Endodermal cell (in vitro differentiated cells): ENCODE measurements around the gene ACTG2. TPM values are rescaled to one million over a fixed set of nuclear protein-coding genes. Genes with fewer than 3 reads are reported as not detected.

Experiments
- DNase-seq: peaks from one replicate; pipeline ENCODE4 v3.0.0-alpha.2; 2017
- H3K27ac ChIP-seq: 2 replicates; pipeline ENCODE4 v1.5.1; 2013; ENCODE audit warnings: mild to moderate bottlenecking, low read depth, low read length, moderate library complexity
- H3K27me3 ChIP-seq: 2 replicates; pipeline ENCODE4 v1.6.1; 2013; ENCODE audit warnings: mild to moderate bottlenecking, low read length, moderate library complexity; ENCODE audit not compliant: insufficient read depth, control insufficient read depth, poor library complexity, severe bottlenecking
- H3K36me3 ChIP-seq: 2 replicates; pipeline ENCODE4 v1.7.0; 2013; ENCODE audit warnings: mild to moderate bottlenecking, low read length, moderate library complexity; ENCODE audit not compliant: control insufficient read depth, insufficient read depth
- H3K4me1 ChIP-seq: one replicate; pipeline ENCODE4 v1.7.0; 2013; ENCODE audit warnings: low read length; ENCODE audit not compliant: control insufficient read depth, insufficient read depth
- H3K4me3 ChIP-seq: 2 replicates; pipeline ENCODE4 v1.5.1; 2013; ENCODE audit warnings: mild to moderate bottlenecking, low read length, moderate library complexity
- H3K9ac ChIP-seq: 2 replicates; pipeline ENCODE4 v1.6.1; 2013; ENCODE audit warnings: mild to moderate bottlenecking, low read length, moderate library complexity; ENCODE audit not compliant: poor library complexity, severe bottlenecking; ENCODE audit errors: extremely low read depth
- H3K9me3 ChIP-seq: 2 replicates; pipeline ENCODE4 v1.6.1; 2013; ENCODE audit warnings: mild to moderate bottlenecking, low read length, moderate library complexity; ENCODE audit not compliant: control insufficient read depth
- H3K27ac Mint-ChIP-seq: 2 replicates; pipeline ENCODE4 v1.8.0; 2020; ENCODE audit warnings: mixed read lengths
- H3K27me3 Mint-ChIP-seq: 2 replicates; pipeline ENCODE4 v1.8.0; 2021; ENCODE audit warnings: mild to moderate bottlenecking, mixed read lengths; ENCODE audit not compliant: insufficient read depth
- H3K36me3 Mint-ChIP-seq: 2 replicates; pipeline ENCODE4 v1.8.0; 2020; ENCODE audit warnings: low read depth, mixed read lengths
- H3K4me1 Mint-ChIP-seq: 2 replicates; pipeline ENCODE4 v1.8.0; 2020; ENCODE audit warnings: mixed read lengths
- H3K4me3 Mint-ChIP-seq: 2 replicates; pipeline ENCODE4 v1.8.0; 2020; ENCODE audit warnings: mild to moderate bottlenecking, moderate library complexity, mixed read lengths
- H3K9me3 Mint-ChIP-seq: 2 replicates; pipeline ENCODE4 v1.8.0; 2020; ENCODE audit warnings: mild to moderate bottlenecking, mixed read lengths
- WGBS, 2 experiments: methylation state at CpG; one replicate each; pipeline versions ENCODE4 v1.1.5 to v1.1.7; 2013; ENCODE audit warnings: missing lambda C conversion rate in 2 of 2, mixed read lengths in 1 of 2; ENCODE audit not compliant: insufficient coverage in 1 of 2, insufficient read length in 1 of 2; 5-methylcytosine and 5-hydroxymethylcytosine counted together
- total RNA-seq, 2 donors: library from RNA; stranded (reverse); fragmentation: NEBNext Ultra II Directional in 1 of 2; extraction: Animal tissue kit (Norgen Biotek cat#: 25700) in 1 of 2; gene quantifications; 2 replicates in 1 of 2; 3 replicates in 1 of 2; pipeline ENCODE4 v1.2.1, GENCODE V29; 2021
- TF ChIP-seq, protein P1 (sequence below): fragments of 200-600 bp; sonication (generic); conservative IDR thresholded peaks from 2 replicates; pipeline ENCODE4 v1.5.0; 2021; ENCODE audit warnings: antibody characterized with exemption, mild to moderate bottlenecking

ACTG2 gene
- total RNA-seq, 2 donors from 2014 or later = 1.5 to 1.6 TPM

DNA sequence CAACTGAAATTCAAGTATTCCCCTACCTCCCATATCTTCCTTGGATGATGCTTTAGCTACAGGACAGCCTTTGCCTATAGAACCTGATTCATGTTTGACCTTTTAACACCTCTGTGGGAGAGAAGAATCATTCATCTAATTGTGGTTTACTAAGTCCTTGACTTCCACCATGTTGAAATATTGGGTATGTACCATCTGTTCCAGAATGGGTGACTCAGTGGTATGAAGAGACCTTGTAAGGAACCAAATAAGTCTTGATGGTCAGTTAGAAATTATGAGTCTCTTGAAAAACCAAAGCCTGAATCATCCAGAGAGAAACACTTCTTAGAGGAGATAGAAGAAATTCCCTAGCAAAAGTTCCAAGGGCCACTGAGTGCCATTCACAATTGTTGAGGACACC lies 36.6 kb upstream of the ACTG2 start:
- H3K27me3 Mint-ChIP-seq = no peaks in the 10 kb centered on the region
- H3K36me3 Mint-ChIP-seq = peaks cover 54% of the 10 kb centered on the region
- no peaks in the 10 kb centered on the region for H3K4me1 Mint-ChIP-seq

DNA sequence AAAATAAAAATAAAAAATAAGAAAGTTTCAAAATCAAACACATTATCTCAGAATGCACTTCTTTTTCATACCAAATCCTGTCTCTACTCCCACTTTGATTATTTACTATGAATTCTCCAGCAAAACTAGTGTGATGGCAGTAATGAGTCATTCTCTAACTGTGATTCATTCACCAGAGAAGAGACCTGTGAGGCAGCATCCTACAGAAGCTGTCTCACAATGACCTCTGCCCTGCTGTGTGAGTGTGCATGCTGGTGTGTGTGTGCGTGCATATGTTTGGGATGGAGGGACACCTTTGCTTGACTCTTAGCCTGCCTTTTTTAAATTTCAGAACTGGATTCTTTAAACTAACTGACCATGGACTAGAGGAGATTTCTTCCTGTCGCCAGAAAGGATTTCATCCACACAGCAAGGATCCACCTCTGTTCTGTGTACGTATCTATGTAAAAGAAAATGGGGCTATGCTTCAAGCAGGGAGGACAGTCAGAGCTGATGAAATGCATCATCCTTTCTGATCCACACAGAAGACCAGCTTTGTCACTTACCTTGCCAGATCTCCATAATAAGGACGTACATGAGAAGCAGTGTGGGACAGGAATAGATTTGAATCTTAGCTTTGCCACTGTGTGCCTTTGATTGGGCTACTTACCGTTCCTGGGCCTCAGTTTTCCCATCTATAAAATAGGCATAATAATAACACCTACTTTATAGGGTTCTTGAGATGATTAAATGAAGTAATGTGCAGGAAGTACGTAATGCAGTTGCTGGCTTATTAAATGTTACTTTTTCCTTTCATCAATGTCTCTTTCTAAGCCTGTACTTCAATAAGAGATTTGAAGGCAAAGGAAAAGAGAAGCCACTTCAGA lies 32.9 kb upstream of the ACTG2 start:
- no peaks in the 10 kb centered on the region for H3K4me1 ChIP-seq
- peaks cover 87% of the 10 kb centered on the region for H3K36me3 ChIP-seq
- no peaks in the 10 kb centered on the region for H3K9me3 ChIP-seq
- 96 to 100% methylated on average over 1 to 6 of the region's 6 CpGs for WGBS, 2 experiments
- Mint-ChIP-seq H3K4me1 (no peaks in the 10 kb centered on the region), H3K27ac (no peak overlapping the region), H3K27me3 (no peaks in the 10 kb centered on the region), H3K4me3 (no peak overlapping the region), H3K9me3 (no peaks in the 10 kb centered on the region), H3K36me3 (peaks cover 71% of the 10 kb centered on the region)
- TF ChIP-seq, protein P1, sequence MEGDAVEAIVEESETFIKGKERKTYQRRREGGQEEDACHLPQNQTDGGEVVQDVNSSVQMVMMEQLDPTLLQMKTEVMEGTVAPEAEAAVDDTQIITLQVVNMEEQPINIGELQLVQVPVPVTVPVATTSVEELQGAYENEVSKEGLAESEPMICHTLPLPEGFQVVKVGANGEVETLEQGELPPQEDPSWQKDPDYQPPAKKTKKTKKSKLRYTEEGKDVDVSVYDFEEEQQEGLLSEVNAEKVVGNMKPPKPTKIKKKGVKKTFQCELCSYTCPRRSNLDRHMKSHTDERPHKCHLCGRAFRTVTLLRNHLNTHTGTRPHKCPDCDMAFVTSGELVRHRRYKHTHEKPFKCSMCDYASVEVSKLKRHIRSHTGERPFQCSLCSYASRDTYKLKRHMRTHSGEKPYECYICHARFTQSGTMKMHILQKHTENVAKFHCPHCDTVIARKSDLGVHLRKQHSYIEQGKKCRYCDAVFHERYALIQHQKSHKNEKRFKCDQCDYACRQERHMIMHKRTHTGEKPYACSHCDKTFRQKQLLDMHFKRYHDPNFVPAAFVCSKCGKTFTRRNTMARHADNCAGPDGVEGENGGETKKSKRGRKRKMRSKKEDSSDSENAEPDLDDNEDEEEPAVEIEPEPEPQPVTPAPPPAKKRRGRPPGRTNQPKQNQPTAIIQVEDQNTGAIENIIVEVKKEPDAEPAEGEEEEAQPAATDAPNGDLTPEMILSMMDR = no peak
- H3K27me3 ChIP-seq = no peaks in the 10 kb centered on the region
- H3K27ac ChIP-seq = no peak overlapping the region
- H3K4me3 ChIP-seq = no peak overlapping the region
- no peak overlapping the region for H3K9ac ChIP-seq
- no peak for DNase-seq

More for the DNA sequence above, 36.6 kb upstream of the ACTG2 start:
- DNase-seq = no peak
- peaks cover 85% of the 10 kb centered on the region for H3K36me3 ChIP-seq
- no peaks in the 10 kb centered on the region for H3K27me3 ChIP-seq
- no peaks in the 10 kb centered on the region for H3K4me1 ChIP-seq
- Mint-ChIP-seq H3K4me3 (no peak overlapping the region), H3K9me3 (no peaks in the 10 kb centered on the region), H3K27ac (no peak overlapping the region)
- TF ChIP-seq, protein P1 = no peak
- H3K4me3 ChIP-seq = no peak overlapping the region
- H3K27ac ChIP-seq = no peak overlapping the region
- H3K9ac ChIP-seq = no peak overlapping the region
- H3K9me3 ChIP-seq = no peaks in the 10 kb centered on the region

DNA sequence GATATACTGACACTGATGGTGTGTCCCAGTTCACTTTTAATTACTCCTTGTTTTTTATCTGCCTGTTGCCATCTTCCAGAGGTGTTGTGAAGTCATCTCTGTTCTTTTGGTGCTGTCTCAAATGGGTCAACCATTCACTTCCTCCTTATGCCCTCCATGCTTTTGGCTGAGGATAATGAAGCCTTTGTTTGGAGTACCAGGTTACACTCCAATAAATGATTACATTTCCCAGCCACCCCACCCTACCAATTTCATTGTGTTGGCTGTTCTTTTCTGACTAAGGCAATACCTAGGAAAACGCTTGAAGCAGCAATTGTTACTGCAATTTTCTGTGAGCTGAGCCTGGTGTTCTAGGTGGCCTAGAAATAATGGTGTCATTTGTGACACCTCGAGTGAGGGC lies 29.8 kb upstream of the ACTG2 start:
- DNase-seq = no peak
- H3K9ac ChIP-seq = no peak overlapping the region
- H3K36me3 ChIP-seq = peaks cover 86% of the 10 kb centered on the region
- H3K27me3 Mint-ChIP-seq = no peaks in the 10 kb centered on the region
- H3K36me3 Mint-ChIP-seq = peaks cover 64% of the 10 kb centered on the region
- no peaks in the 10 kb centered on the region for H3K4me1 Mint-ChIP-seq
- 82 to 83% methylated on average over 1 to 2 of the region's 2 CpGs for WGBS, 2 experiments
- H3K4me3 ChIP-seq = no peak overlapping the region
- H3K4me1 ChIP-seq = no peaks in the 10 kb centered on the region
- TF ChIP-seq, protein P1 = no peak
- no peaks in the 10 kb centered on the region for H3K9me3 ChIP-seq
- H3K4me3 Mint-ChIP-seq = no peak overlapping the region
- no peaks in the 10 kb centered on the region for H3K9me3 Mint-ChIP-seq
- H3K27ac Mint-ChIP-seq = no peak overlapping the region
- no peaks in the 10 kb centered on the region for H3K27me3 ChIP-seq
- H3K27ac ChIP-seq = no peak overlapping the region
